Measurements from ENCODE around the gene LCE1A.

Gene LCE1A

GRCh38 chr1:152866321-152866720 lies 39.0 kb downstream of the LCE1A start:
- no peak overlapping the region for H3K4me3 ChIP-seq (ENCODE audit: low read depth, low read length)
- TF ChIP-seq, protein P1, sequence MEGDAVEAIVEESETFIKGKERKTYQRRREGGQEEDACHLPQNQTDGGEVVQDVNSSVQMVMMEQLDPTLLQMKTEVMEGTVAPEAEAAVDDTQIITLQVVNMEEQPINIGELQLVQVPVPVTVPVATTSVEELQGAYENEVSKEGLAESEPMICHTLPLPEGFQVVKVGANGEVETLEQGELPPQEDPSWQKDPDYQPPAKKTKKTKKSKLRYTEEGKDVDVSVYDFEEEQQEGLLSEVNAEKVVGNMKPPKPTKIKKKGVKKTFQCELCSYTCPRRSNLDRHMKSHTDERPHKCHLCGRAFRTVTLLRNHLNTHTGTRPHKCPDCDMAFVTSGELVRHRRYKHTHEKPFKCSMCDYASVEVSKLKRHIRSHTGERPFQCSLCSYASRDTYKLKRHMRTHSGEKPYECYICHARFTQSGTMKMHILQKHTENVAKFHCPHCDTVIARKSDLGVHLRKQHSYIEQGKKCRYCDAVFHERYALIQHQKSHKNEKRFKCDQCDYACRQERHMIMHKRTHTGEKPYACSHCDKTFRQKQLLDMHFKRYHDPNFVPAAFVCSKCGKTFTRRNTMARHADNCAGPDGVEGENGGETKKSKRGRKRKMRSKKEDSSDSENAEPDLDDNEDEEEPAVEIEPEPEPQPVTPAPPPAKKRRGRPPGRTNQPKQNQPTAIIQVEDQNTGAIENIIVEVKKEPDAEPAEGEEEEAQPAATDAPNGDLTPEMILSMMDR (IDR thresholded peaks at IDR 0.05; ENCODE audit: control insufficient read depth, extremely low read depth, insufficient read depth) = no peak
- DNase-seq (ENCODE audit: low read depth) = no peak

GRCh38 chr1:152869808-152870419 lies 42.6 kb downstream of the LCE1A start:
- TF ChIP-seq, protein P1 (IDR thresholded peaks at IDR 0.05; ENCODE audit: control insufficient read depth, extremely low read depth, insufficient read depth) = peak; percentile 92
- DNase-seq (ENCODE audit: low read depth) = peak; percentile 26
- H3K4me3 ChIP-seq (ENCODE audit: low read depth, low read length) = no peak overlapping the region

GRCh38 chr1:152870831-152871730 lies 43.8 kb downstream of the LCE1A start:
- DNase-seq (ENCODE audit: low read depth) = peak; percentile 17
- TF ChIP-seq, protein P1 (IDR thresholded peaks at IDR 0.05; ENCODE audit: control insufficient read depth, extremely low read depth, insufficient read depth) = peak; percentile 80
- H3K4me3 ChIP-seq (ENCODE audit: low read depth, low read length) = no peak overlapping the region

GRCh38 chr1:152871731-152872126 lies 44.5 kb downstream of the LCE1A start:
- TF ChIP-seq, protein P1 (IDR thresholded peaks at IDR 0.05; ENCODE audit: control insufficient read depth, extremely low read depth, insufficient read depth) = no peak
- no peak overlapping the region for H3K4me3 ChIP-seq (ENCODE audit: low read depth, low read length)
- no peak for DNase-seq (ENCODE audit: low read depth)

- H3K4me3 ChIP-seq (ENCODE audit: low read depth, low read length) = no peak overlapping the region
- no peak for DNase-seq (ENCODE audit: low read depth)
- TF ChIP-seq, protein P1 (IDR thresholded peaks at IDR 0.05; ENCODE audit: control insufficient read depth, extremely low read depth, insufficient read depth) = no peak
Observed at GRCh38 chr1:152873495-152873894, 46.2 kb downstream of the LCE1A start.

DNA sequence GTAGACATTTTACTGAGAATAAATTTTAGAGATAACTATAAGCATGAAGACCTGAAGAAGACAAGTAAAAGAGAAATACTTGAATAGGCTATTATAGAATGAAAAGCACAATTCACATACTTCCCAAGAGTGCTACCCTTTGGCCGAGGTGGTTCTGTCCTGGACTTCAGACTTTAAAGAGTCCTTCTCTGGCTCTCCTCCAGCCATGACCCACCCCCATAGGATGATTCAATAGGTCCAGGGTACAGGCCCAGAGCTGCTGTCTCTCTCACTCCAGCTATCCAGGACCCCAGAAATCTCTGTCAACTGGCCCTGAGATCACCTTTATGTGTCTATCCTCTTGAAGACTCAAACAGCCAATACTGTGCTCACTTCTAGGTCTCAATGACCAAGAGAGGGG lies 49.6 kb downstream of the LCE1A start:
- TF ChIP-seq, protein P1 (IDR thresholded peaks at IDR 0.05; ENCODE audit: control insufficient read depth, extremely low read depth, insufficient read depth) = no peak
- no peak overlapping the region for H3K4me3 ChIP-seq (ENCODE audit: low read depth, low read length)
- no peak for DNase-seq (ENCODE audit: low read depth)
